ENCODE measurements around the gene FZD10. TPM values are rescaled to one million over a fixed set of nuclear protein-coding genes. Genes with fewer than 3 reads are reported as not detected.

The FZD10 gene
- total and polyA plus RNA-seq, 2 of the 4 experiments (the other 2 are of a cell fraction): not detected

GRCh38 chr12:130160306-130160705, 2.0 kb upstream of the FZD10 start:
- no TSS peak for BruUV-seq (replicated peaks)
- Histone ChIP-seq H3K56ac (ENCODE audit: extremely low read depth, insufficient read depth, low read length) (no peak overlapping the region), H3K9me1 (ENCODE audit: insufficient read depth, low read length) (no peaks in the 10 kb centered on the region), H3K9ac (ENCODE audit: low read depth, low read length) (no peak overlapping the region), H2BK20ac (ENCODE audit: low read depth, low read length) (no peak overlapping the region), H3K4me3 (ENCODE audit: insufficient read depth, low read depth, low read length) (no peak overlapping the region), H2AK5ac (ENCODE audit: low read depth, low read length) (no peak overlapping the region), H2BK15ac (ENCODE audit: low read depth, low read length) (no peak overlapping the region), H3K23ac (ENCODE audit: low read depth, low read length) (no peak overlapping the region), H2AK9ac (replicated peaks; ENCODE audit: low read depth, low read length, poor library complexity) (no peak overlapping the region), H4K20me1 (ENCODE audit: insufficient read depth, low read length) (no peaks in the 10 kb centered on the region), H2BK5ac (ENCODE audit: low read depth, low read length, poor library complexity, severe bottlenecking) (no peak overlapping the region), H3K4me2 (ENCODE audit: low read depth, low read length) (no peak overlapping the region), H4K91ac (ENCODE audit: insufficient read depth, low read depth, low read length) (no peak overlapping the region), H2BK120ac (ENCODE audit: low read depth, low read length) (no peak overlapping the region), H2AFZ (replicated peaks; ENCODE audit: low read length, poor library complexity) (no peak overlapping the region), H3K4me1 (ENCODE audit: control insufficient read depth, insufficient read depth, low read length) (no peaks in the 10 kb centered on the region), H3K14ac (replicated peaks; ENCODE audit: low read depth, low read length) (no peak overlapping the region), H3K9me3 (ENCODE audit: control insufficient read depth, insufficient read depth, low read length) (peaks cover 9% of the 10 kb centered on the region), H3K79me1 (ENCODE audit: low read depth in 1 of 2, low read length in 2 of 2) (no peaks in the 10 kb centered on the region), H3K4ac (ENCODE audit: low read depth, low read length) (no peak overlapping the region), H4K5ac (ENCODE audit: low read depth, low read length) (no peak overlapping the region), H3K27me3 (ENCODE audit: control insufficient read depth, insufficient read depth, low read length) (no peaks in the 10 kb centered on the region), H3K27ac (ENCODE audit: insufficient read depth, low read length) (no peak overlapping the region), H3K18ac (ENCODE audit: low read depth, low read length) (no peak overlapping the region), H3K36me3 (ENCODE audit: control insufficient read depth, insufficient read depth, low read length) (no peaks in the 10 kb centered on the region), H4K8ac (ENCODE audit: low read depth in 2 of 2, low read length in 2 of 2) (no peak overlapping the region)
- in situ Hi-C loops (cut with MboI; ENCODE audit: low sequenced_read_pairs) (no loop called here), dilution Hi-C loops (cut with HindIII; ENCODE audit: low sequenced_read_pairs, unreplicated experiment) (no loop called here), intact Hi-C loops (cut with micrococcal nuclease) (no loop called here)
- WGBS, 2 experiments (ENCODE audit: extremely low coverage in 2 of 2, insufficient read length in 1 of 2): no CpG with 5 or more reads among the region's 7 CpGs
- no peak for TF ChIP-seq POLR2A (IDR thresholded peaks at IDR 0.05; ENCODE audit: low read depth, low read length)
- TF ChIP-seq RCOR1 (IDR thresholded peaks at IDR 0.05; ENCODE audit: insufficient replicate concordance, low read length): no peak
- TF ChIP-seq CEBPB (IDR thresholded peaks at IDR 0.05; ENCODE audit: low read depth, low read length): no peak
- no peak for TF ChIP-seq SMC3 (IDR thresholded peaks at IDR 0.05; ENCODE audit: low read depth, low read length)
- no peak for TF ChIP-seq CTCF (conservative IDR thresholded peaks at IDR 0.05; ENCODE audit: low read depth, low read length)
- no peak for TF ChIP-seq USF2 (IDR thresholded peaks at IDR 0.05; ENCODE audit: low read depth, low read length)
- no peak for TF ChIP-seq CHD1 (IDR thresholded peaks at IDR 0.05; ENCODE audit: low read depth, low read length)
- no peak for TF ChIP-seq RAD21 (IDR thresholded peaks at IDR 0.05; ENCODE audit: low read length)
- ATAC-seq (ENCODE audit: low read depth) (no peak), DNase-seq (no peak)
- ChIA-PET CTCF (no interaction called here), POLR2A (ENCODE audit: unreplicated experiment) (no interaction called here)

All from IMR-90 (cell line).